Measurements from ENCODE around the gene KCNH4.
A peak's percentile ranks its signal among the peaks of the same experiment; 100 is the strongest.

KCNH4 gene

DNA sequence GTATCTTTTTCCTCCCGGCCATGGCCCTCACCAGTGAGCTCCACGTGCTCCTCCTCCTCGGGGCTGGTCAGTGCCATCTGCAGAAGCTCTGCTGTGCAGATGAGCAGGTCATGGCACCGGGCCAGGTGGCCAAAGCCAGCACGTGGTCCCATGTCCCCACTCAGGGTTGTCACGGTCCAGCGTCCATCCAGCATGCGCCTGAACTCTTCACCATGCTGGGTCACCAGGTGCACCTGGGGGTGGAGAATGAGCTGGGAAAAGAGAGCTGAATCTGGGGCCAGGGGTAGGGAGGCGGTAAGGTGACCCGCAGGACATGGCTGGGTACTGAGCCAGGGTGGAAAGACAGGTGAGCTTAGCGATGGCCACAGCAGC is 69.7 kb downstream of the KCNH4 start:
- DNase-seq: peak; percentile 14
- in situ Hi-C loops (cut with HindIII; ENCODE audit: low pct_ligation_motif_present, low pct_unique_long_range_greater_than_20kb, low sequenced_read_pairs): loop anchor here (25.0 kb wide), 1 partner anchor 149 kb away; the partner anchor contains the start of gene CNP

GRCh38 chr17:42110301-42111264 is 70.4 kb downstream of the KCNH4 start:
- in situ Hi-C loops (cut with HindIII; ENCODE audit: low pct_ligation_motif_present, low pct_unique_long_range_greater_than_20kb, low sequenced_read_pairs): loop anchor here (25.0 kb wide), 1 partner anchor 148 kb away; the partner anchor contains the start of gene CNP
- no peak for DNase-seq

GRCh38 chr17:42109086-42109485 is 71.9 kb downstream of the KCNH4 start:
- in situ Hi-C loops (cut with HindIII; ENCODE audit: low pct_ligation_motif_present, low pct_unique_long_range_greater_than_20kb, low sequenced_read_pairs): loop anchor here (25.0 kb wide), 1 partner anchor 147 kb away; the partner anchor contains the start of gene CNP
- DNase-seq: no peak

GRCh38 chr17:42107597-42108576 is 73.1 kb downstream of the KCNH4 start:
- DNase-seq: peak; percentile 22

GRCh38 chr17:42107124-42107523 is 73.8 kb downstream of the KCNH4 start:
- no peak for DNase-seq
- in situ Hi-C loops (cut with HindIII; ENCODE audit: low pct_ligation_motif_present, low pct_unique_long_range_greater_than_20kb, low sequenced_read_pairs): loop anchor here (25.0 kb wide), 1 partner anchor 145 kb away; the partner anchor contains the start of gene CNP

More at GRCh38 chr17:42107597-42108576, 73.1 kb downstream of the KCNH4 start:
- in situ Hi-C loops (cut with HindIII; ENCODE audit: low pct_ligation_motif_present, low pct_unique_long_range_greater_than_20kb, low sequenced_read_pairs): loop anchor here (25.0 kb wide), 1 partner anchor 146 kb away; the partner anchor contains the start of gene CNP

Measured in ACHN (cell line).